ENCODE measurements around the gene CBR3. TPM values are rescaled to one million over a fixed set of nuclear protein-coding genes. Genes with fewer than 3 reads are reported as not detected.

CBR3 gene
- total and polyA plus RNA-seq, 9 of the 15 experiments (the other 6 are each of a cell fraction or from before 2014, with no cell fraction given), result not detected

GRCh38 chr21:36194024-36194423 lies 59.1 kb downstream of the CBR3 start:
- no peak for FAIRE-seq
- Histone ChIP-seq H3K4me2 (ENCODE audit: insufficient read depth, low read length) (no peak overlapping the region), H4K20me1 (replicated peaks; ENCODE audit: control insufficient read depth, insufficient read depth, low read length) (peaks cover 13% of the 10 kb centered on the region; the same call in 1 of the 2 replicates), H3K4me1 (replicated peaks in 1 of 2; ENCODE audit: control insufficient read depth in 2 of 2, insufficient read depth in 2 of 2, low read length in 2 of 2) (no peaks in the 10 kb centered on the region; a peak in 1 of 5 replicates), H3K27me3 (ENCODE audit: control insufficient read depth in 2 of 2, insufficient read depth in 2 of 2, low read length in 2 of 2) (peaks cover 24 to 38% of the 10 kb centered on the region in 2 experiments), H3K9me3 (replicated peaks; ENCODE audit: control insufficient read depth, insufficient read depth, low read depth, low read length) (no peaks in the 10 kb centered on the region), H2AFZ (ENCODE audit: low read depth, low read length) (no peak overlapping the region), H3K9ac (ENCODE audit: insufficient read depth in 1 of 2, low read depth in 2 of 2, low read length in 2 of 2) (no peak overlapping the region), H3K27ac (ENCODE audit: extremely low read depth, low read depth, low read length) (no peak overlapping the region), H3K79me2 (ENCODE audit: control insufficient read depth, insufficient read depth, low read length) (no peaks in the 10 kb centered on the region), H3K4me3 (no peak overlapping the region), H3K36me3 (ENCODE audit: control insufficient read depth, insufficient read depth, low read length) (no peaks in the 10 kb centered on the region), H3K9me1 (ENCODE audit: control insufficient read depth, insufficient read depth, low read length) (no peaks in the 10 kb centered on the region)
- ChIA-PET CTCF (ENCODE audit: low intra/inter-chr PET ratio) (no interaction called here), POLR2A (interaction anchor here (1.2 to 2.0 kb wide), 2 partner anchors 9 to 12 kb away, joined by 4 to 8 read pairs; no protein-coding TSS in a partner anchor)
- no peak for ATAC-seq
- intact Hi-C loops (cut with micrococcal nuclease), result no loop called here
- no TSS peak for BruUV-seq (replicated peaks)
- in situ Hi-C loops (cut with MboI), result no loop called here
- DNase-seq (ENCODE audit: extremely low read depth in 1 of 4, low spot score in 3 of 4), result no peak
- 2% methylated on average over 3 of the region's 3 CpGs for whole genome bisulfite sequencing (ENCODE audit: insufficient coverage, low coverage, missing lambda C conversion rate)
- TF ChIP-seq SMARCA4 (IDR thresholded peaks at IDR 0.05) (no peak), ZFP30 (CRISPR knock-in tag; IDR thresholded peaks at IDR 0.05; ENCODE audit: borderline replicate concordance) (no peak), ELF1 (tag; IDR thresholded peaks at IDR 0.05) (no peak), YBX1 (IDR thresholded peaks at IDR 0.05) (no peak), DNMT1 (IDR thresholded peaks at IDR 0.05) (no peak), CHD2 (IDR thresholded peaks at IDR 0.05; ENCODE audit: low read depth, low read length) (no peak), CHCHD3 (CRISPR knock-in tag; IDR thresholded peaks at IDR 0.05) (no peak), TFAM (CRISPR knock-in tag; conservative IDR thresholded peaks at IDR 0.05) (no peak), TAL1 (IDR thresholded peaks at IDR 0.05) (no peak), ZBTB5 (IDR thresholded peaks at IDR 0.05) (no peak), FOXM1 (IDR thresholded peaks at IDR 0.05; ENCODE audit: low read depth) (no peak), FOXM1 (CRISPR knock-in tag; IDR thresholded peaks at IDR 0.05; ENCODE audit: low read depth) (no peak), ZHX1 (conservative IDR thresholded peaks at IDR 0.05; ENCODE audit: low read length) (no peak), CTCF (IDR thresholded peaks at IDR 0.05 in 2 of 3, conservative IDR thresholded peaks at IDR 0.05 in 1 of 3; ENCODE audit: insufficient read depth in 2 of 3, low read depth in 1 of 3, low read length in 3 of 3) (no peak), TAF15 (IDR thresholded peaks at IDR 0.05; ENCODE audit: low read depth, low read length) (no peak), MEF2D (tag; conservative IDR thresholded peaks at IDR 0.05; ENCODE audit: low read depth) (no peak), ZNF75A (CRISPR knock-in tag; IDR thresholded peaks at IDR 0.05) (no peak), RCOR1 (IDR thresholded peaks at IDR 0.05; ENCODE audit: borderline replicate concordance in 1 of 2, low read depth in 2 of 2, low read length in 2 of 2) (no peak), ELF2 (CRISPR knock-in tag; IDR thresholded peaks at IDR 0.05) (no peak)

Data from K562 (cell line).